GM23338 (cell line): ENCODE data around the gene PCDH1. TPM values are rescaled to one million over a fixed set of nuclear protein-coding genes. Genes with fewer than 3 reads are reported as not detected.
A peak's percentile ranks its signal among the peaks of the same experiment; 100 is the strongest.

Experiments
- ATAC-seq: fragments of 200-7000 bp; cut with Tn5 transposase; 3 replicates; pipeline ENCODE4 v1.9.1; 2020
- DNase-seq: peaks from one replicate; pipeline ENCODE4 v3.0.0-alpha.2; 2015; ENCODE audit warnings: low spot score
- H2AFZ ChIP-seq: fragments of 200-600 bp; sonication (generic); 2 replicates; pipeline ENCODE4 v1.8.0; 2016; ENCODE audit warnings: antibody characterized with exemption, mild to moderate bottlenecking, moderate library complexity
- H3F3A ChIP-seq: fragments of 200-600 bp; sonication (generic); replicated peaks from 2 replicates; pipeline ENCODE4 v1.8.0; 2017; ENCODE audit warnings: antibody characterized with exemption, mixed run types, low read depth
- H3K27ac ChIP-seq: fragments of 200-600 bp; sonication (generic); 2 replicates; pipeline ENCODE4 v1.6.1; 2016; ENCODE audit warnings: low read depth
- H3K27me3 ChIP-seq: fragments of 200-600 bp; sonication (generic); 2 replicates; pipeline ENCODE4 v1.8.0; 2016; ENCODE audit warnings: mild to moderate bottlenecking, mixed run types, moderate library complexity; ENCODE audit not compliant: insufficient read depth
- H3K36me3 ChIP-seq: fragments of 200-600 bp; sonication (generic); 2 replicates; pipeline ENCODE4 v1.8.0; 2016; ENCODE audit warnings: mild to moderate bottlenecking; ENCODE audit not compliant: insufficient read depth
- H3K4me1 ChIP-seq: fragments of 200-600 bp; sonication (generic); 2 replicates; pipeline ENCODE4 v1.8.0; 2016; ENCODE audit warnings: mild to moderate bottlenecking, moderate library complexity; ENCODE audit not compliant: insufficient read depth
- H3K4me2 ChIP-seq: fragments of 200-600 bp; sonication (generic); 2 replicates; pipeline ENCODE4 v1.7.1; 2017; ENCODE audit warnings: mixed run types
- H3K4me3 ChIP-seq: fragments of 200-600 bp; sonication (generic); 2 replicates; pipeline ENCODE4 v1.6.1; 2016; ENCODE audit warnings: mixed run types
- H3K79me2 ChIP-seq: fragments of 200-600 bp; sonication (generic); replicated peaks from 2 replicates; pipeline ENCODE4 v1.8.0; 2017; ENCODE audit warnings: mild to moderate bottlenecking; ENCODE audit not compliant: insufficient read depth
- H3K9me2 ChIP-seq: fragments of 200-600 bp; sonication (generic); 2 replicates; pipeline ENCODE4 v1.8.0; 2017; ENCODE audit not compliant: insufficient read depth
- H4K20me1 ChIP-seq: fragments of 200-600 bp; sonication (generic); replicated peaks from 2 replicates; pipeline ENCODE4 v1.8.0; 2017; ENCODE audit warnings: mild to moderate bottlenecking; ENCODE audit not compliant: insufficient read depth
- H3K27ac Mint-ChIP-seq: 2 replicates; pipeline ENCODE4 v1.8.0; 2020; ENCODE audit warnings: inconsistent platforms, mild to moderate bottlenecking, moderate library complexity, mixed read lengths
- H3K27me3 Mint-ChIP-seq: 3 replicates; pipeline ENCODE4 v1.8.0; 2022; ENCODE audit warnings: low read depth, mild to moderate bottlenecking, moderate library complexity, mixed read lengths, inconsistent platforms; ENCODE audit not compliant: insufficient read depth, poor library complexity
- H3K36me3 Mint-ChIP-seq: 3 replicates; pipeline ENCODE4 v1.8.0; 2021; ENCODE audit warnings: low read depth, mild to moderate bottlenecking, inconsistent platforms, moderate library complexity, mixed read lengths
- H3K4me1 Mint-ChIP-seq: 3 replicates; pipeline ENCODE4 v1.8.0; 2020; ENCODE audit warnings: mild to moderate bottlenecking, inconsistent platforms, mixed read lengths
- H3K4me3 Mint-ChIP-seq: 3 replicates; pipeline ENCODE4 v1.8.0; 2021; ENCODE audit warnings: moderate library complexity, mild to moderate bottlenecking, inconsistent platforms, mixed read lengths
- H3K9me3 Mint-ChIP-seq: 3 replicates; pipeline ENCODE4 v1.8.0; 2020; ENCODE audit warnings: moderate library complexity, mild to moderate bottlenecking, inconsistent platforms, mixed read lengths
- CREB1 ChIP-seq: fragments of 250-450 bp; sonication (Bioruptor Pico); IDR thresholded peaks from 2 replicates; pipeline ENCODE4 v1.5.0; 2020; ENCODE audit warnings: low read depth, mild to moderate bottlenecking, moderate library complexity
- ETS1 ChIP-seq: IDR thresholded peaks from 2 replicates; pipeline ENCODE4 v1.6.1; 2016; ENCODE audit warnings: antibody characterized with exemption
- EZH2 ChIP-seq: fragments of 200-600 bp; sonication (generic); IDR thresholded peaks from one replicate; pipeline ENCODE4 v1.8.0; 2017; ENCODE audit warnings: antibody characterized with exemption, mild to moderate bottlenecking, low read depth; ENCODE audit not compliant: unreplicated experiment
- JUNB ChIP-seq: IDR thresholded peaks from one replicate; pipeline ENCODE4 v1.6.1; 2016; ENCODE audit warnings: antibody characterized with exemption; ENCODE audit not compliant: unreplicated experiment
- POLR2AphosphoS5 ChIP-seq: IDR thresholded peaks from 2 replicates; pipeline ENCODE4 v1.6.1; 2016; ENCODE audit warnings: antibody characterized with exemption, low read depth
- REST ChIP-seq: IDR thresholded peaks from one replicate; pipeline ENCODE4 v1.6.1; 2018; ENCODE audit warnings: antibody characterized with exemption; ENCODE audit not compliant: unreplicated experiment
- ZNF114 ChIP-seq: fragments of 250-450 bp; sonication (Bioruptor Pico); IDR thresholded peaks from 2 replicates; pipeline ENCODE4 v1.5.0; 2020; ENCODE audit warnings: mild to moderate bottlenecking, moderate library complexity
- ZNF462 ChIP-seq: fragments of 250-450 bp; sonication (Bioruptor Pico); IDR thresholded peaks from 2 replicates; pipeline ENCODE4 v1.5.0; 2020; ENCODE audit warnings: mild to moderate bottlenecking, moderate library complexity
- polyA plus RNA-seq: library from polyadenylated mRNA; unstranded; fragments of >200 nt; fragmentation: Nextera tagmentation; extraction: Ambion mirVana; gene quantifications from 2 replicates; pipeline ENCODE4 v1.2.1, GENCODE V29; 2016
- total RNA-seq: library from RNA; depleted of rRNA; stranded (reverse); fragments of >200 nt; shearing (Covaris generic); gene quantifications from 2 replicates; pipeline ENCODE4 v1.2.3, GENCODE V29; 2014

Gene PCDH1
- total and polyA plus RNA-seq, 2 experiments from 2014 or later, result 26.2 to 183 TPM

GRCh38 chr5:141914797-141915196 is 36.6 kb upstream of the PCDH1 start:
- Histone ChIP-seq H3K4me3 (peak overlapping the region; percentile 57; the same call in 1 of the 2 replicates), H3F3A (peaks cover 16% of the 10 kb centered on the region), H2AFZ (peak overlapping the region; percentile 97; the same call in 1 of the 2 replicates), H3K79me2 (no peaks in the 10 kb centered on the region), H3K27me3 (peaks cover 29% of the 10 kb centered on the region), H3K27ac (no peak overlapping the region), H3K36me3 (no peaks in the 10 kb centered on the region), H3K4me1 (peaks cover 22% of the 10 kb centered on the region), H3K9me2 (no peaks in the 10 kb centered on the region), H4K20me1 (no peaks in the 10 kb centered on the region), H3K4me2 (peak overlapping the region; percentile 76; the same call in 1 of the 2 replicates)
- Mint-ChIP-seq H3K27ac (no peak overlapping the region), H3K27me3 (peaks cover 35% of the 10 kb centered on the region), H3K9me3 (no peaks in the 10 kb centered on the region), H3K4me1 (peaks cover 26% of the 10 kb centered on the region), H3K36me3 (no peaks in the 10 kb centered on the region), H3K4me3 (peak overlapping the region; percentile 67)
- TF ChIP-seq CREB1, result no peak
- no peak for TF ChIP-seq ZNF462 (CRISPR knock-in tag)
- no peak for TF ChIP-seq POLR2AphosphoS5
- TF ChIP-seq JUNB, result no peak
- no peak for TF ChIP-seq REST
- no peak for TF ChIP-seq EZH2
- TF ChIP-seq ETS1, result no peak
- TF ChIP-seq ZNF114 (CRISPR knock-in tag), result no peak
- no peak for ATAC-seq
- DNase-seq, result no peak
